Keratinocyte (primary cell): ENCODE data around the gene GTPBP6. TPM values are rescaled to one million over a fixed set of nuclear protein-coding genes. Genes with fewer than 3 reads are reported as not detected.
A peak's percentile ranks its signal among the peaks of the same experiment; 100 is the strongest.

Experiments
- DNase-seq: peaks from one replicate; pipeline ENCODE4 v3.0.0-alpha.2; 2011; ENCODE audit warnings: low read depth, missing footprints, low spot score
- FAIRE-seq: peaks from 2 replicates; lab custom pipeline; 2011; peaks lifted over from hg19 to GRCh38; lab: Jason Lieb, UNC
- H2AFZ ChIP-seq: 2 replicates; pipeline ENCODE4 v1.6.0; 2012; ENCODE audit warnings: low read length, control low read depth, inconsistent platforms; ENCODE audit not compliant: control insufficient read depth
- H3K27ac ChIP-seq: 2 replicates; pipeline ENCODE4 v1.5.1; 2011; ENCODE audit warnings: low read length; ENCODE audit not compliant: control insufficient read depth, insufficient read depth
- H3K27me3 ChIP-seq: 3 replicates; pipeline ENCODE4 v1.6.0; 2011; ENCODE audit warnings: low read length; ENCODE audit not compliant: control insufficient read depth, insufficient read depth; ENCODE audit errors: extremely low read depth
- H3K36me3 ChIP-seq, 2 experiments: 2 replicates in 1 of 2; 3 replicates in 1 of 2; pipeline ENCODE4 v1.5.1; 2011; ENCODE audit warnings: low read length in 2 of 2, mild to moderate bottlenecking in 1 of 2; ENCODE audit not compliant: control insufficient read depth in 2 of 2, insufficient read depth in 2 of 2; ENCODE audit errors: extremely low read depth in 1 of 2
- H3K4me1 ChIP-seq: 3 replicates; pipeline ENCODE4 v1.5.1; 2011; ENCODE audit warnings: low read length; ENCODE audit not compliant: control insufficient read depth, insufficient read depth; ENCODE audit errors: extremely low read depth
- H3K4me2 ChIP-seq: 3 replicates; pipeline ENCODE4 v1.6.0; 2011; ENCODE audit warnings: low read depth, low read length; ENCODE audit not compliant: control insufficient read depth, insufficient read depth; ENCODE audit errors: extremely low read depth
- H3K4me3 ChIP-seq, 3 experiments: fragments of 200-600 bp in 1 of 3; sonication (generic) in 1 of 3; 2 replicates in 2 of 3; 3 replicates in 1 of 3; pipeline ENCODE4 v1.5.1; 2011 to 2016; ENCODE audit warnings: low read length in 3 of 3, mild to moderate bottlenecking in 3 of 3, control low read depth in 2 of 3, inconsistent platforms in 1 of 3, low read depth in 1 of 3, mixed read lengths in 1 of 3, mixed run types in 1 of 3, moderate library complexity in 1 of 3; ENCODE audit not compliant: control insufficient read depth in 2 of 3, insufficient read depth in 2 of 3; ENCODE audit errors: extremely low read depth in 1 of 3
- H3K79me2 ChIP-seq: 2 replicates; pipeline ENCODE4 v1.6.0; 2012; ENCODE audit warnings: low read length; ENCODE audit not compliant: control insufficient read depth, insufficient read depth
- H3K9ac ChIP-seq: 3 replicates; pipeline ENCODE4 v1.6.0; 2011; ENCODE audit warnings: low read length; ENCODE audit not compliant: control insufficient read depth, insufficient read depth; ENCODE audit errors: extremely low read depth
- H3K9me1 ChIP-seq: 3 replicates; pipeline ENCODE4 v1.6.0; 2011; ENCODE audit warnings: low read length; ENCODE audit not compliant: control insufficient read depth, insufficient read depth; ENCODE audit errors: extremely low read depth
- H3K9me3 ChIP-seq: 2 replicates; pipeline ENCODE4 v1.5.1; 2012; ENCODE audit warnings: low read depth, low read length; ENCODE audit not compliant: control insufficient read depth
- H4K20me1 ChIP-seq: 3 replicates; pipeline ENCODE4 v1.6.0; 2011; ENCODE audit warnings: low read length; ENCODE audit not compliant: control insufficient read depth, insufficient read depth; ENCODE audit errors: extremely low read depth
- CTCF ChIP-seq, 3 experiments: IDR thresholded peaks in 1 of 3; conservative IDR thresholded peaks in 1 of 3; optimal IDR thresholded peaks in 1 of 3; 2 replicates in 2 of 3; 3 replicates in 1 of 3; pipeline versions ENCODE3 to v1.5.1; 2011; ENCODE audit warnings: low read length in 3 of 3, mild to moderate bottlenecking in 3 of 3, moderate library complexity in 2 of 3, control low read depth in 1 of 3, inconsistent platforms in 1 of 3; ENCODE audit not compliant: insufficient read depth in 2 of 3; ENCODE audit errors: extremely low read depth in 1 of 3
- EZH2 ChIP-seq: IDR thresholded peaks from one replicate; pipeline ENCODE4 v1.6.1; 2012; ENCODE audit warnings: inconsistent platforms, mild to moderate bottlenecking, low read length, moderate library complexity
- dilution Hi-C: fragments of 300-500 bp; cut with MboI; formaldehyde crosslinking; loops from one replicate; pipeline ENCODE4 v1.7.0; 2020; ENCODE audit warnings: low sequenced_read_pairs; ENCODE audit not compliant: extremely low pct_ligation_motif_present
- polyA plus RNA-seq, 5 experiments: library from polyadenylated mRNA; depleted of rRNA in 3 of 5; stranded (reverse) in 3 of 5; stranded (forward) in 1 of 5; unstranded in 1 of 5; fragments of >200 nt; gene quantifications; 1 replicate in 1 of 5; 2 replicates in 3 of 5; 3 replicates in 1 of 5; pipeline versions ENCODE4 v1.2.1 to v1.2.3, GENCODE V29; 2011 to 2012; ENCODE audit warnings: missing spikeins in 2 of 5, low read depth in 1 of 5, low replicate concordance in 1 of 5

GTPBP6 gene
- polyA plus RNA-seq, 1 donor (not counting 4 experiments of a cell fraction or from before 2014, with no cell fraction given): 16.7 TPM

GRCh38 chrX:261167-261918, 57.3 kb downstream of the GTPBP6 start:
- DNase-seq (no peak), FAIRE-seq (peak; percentile 89)
- Histone ChIP-seq H2AFZ (peak overlapping the region; percentile 84), H3K79me2 (no peaks in the 10 kb centered on the region), H3K27ac (peak overlapping the region; percentile 13), H3K4me1 (peaks cover 12% of the 10 kb centered on the region), H4K20me1 (no peaks in the 10 kb centered on the region), H3K36me3 (no peaks in the 10 kb centered on the region), H3K9ac (peak overlapping the region; percentile 36), H3K9me3 (peaks cover 3% of the 10 kb centered on the region), H3K4me3 (peak overlapping the region; percentile 19 to 57 (median 34)), H3K27me3 (no peaks in the 10 kb centered on the region), H3K4me2 (peak overlapping the region; percentile 69), H3K9me1 (no peaks in the 10 kb centered on the region)
- dilution Hi-C loops: no loop called here
- TF ChIP-seq EZH2 (no peak), CTCF (optimal IDR thresholded peaks at IDR 0.05 in 1 of 3, IDR thresholded peaks at IDR 0.05 in 1 of 3, conservative IDR thresholded peaks at IDR 0.05 in 1 of 3; ENCODE audit: extremely low read depth in 1 of 3, insufficient read depth in 2 of 3, low read length in 3 of 3) (peak in 1 of 3 experiments; percentile 25)

GRCh38 chrX:259692-260355, 58.8 kb downstream of the GTPBP6 start:
- H4K20me1 ChIP-seq: no peaks in the 10 kb centered on the region
- no peaks in the 10 kb centered on the region for H3K27me3 ChIP-seq
- H3K4me3 ChIP-seq: no peak overlapping the region
- dilution Hi-C loops: no loop called here
- no peaks in the 10 kb centered on the region for H3K79me2 ChIP-seq
- TF ChIP-seq CTCF (optimal IDR thresholded peaks at IDR 0.05 in 1 of 3, IDR thresholded peaks at IDR 0.05 in 1 of 3, conservative IDR thresholded peaks at IDR 0.05 in 1 of 3; ENCODE audit: extremely low read depth in 1 of 3, insufficient read depth in 2 of 3, low read length in 3 of 3) (no peak), EZH2 (no peak)
- no peaks in the 10 kb centered on the region for H3K36me3 ChIP-seq
- FAIRE-seq: no peak
- no peak overlapping the region for H3K27ac ChIP-seq
- no peak overlapping the region for H2AFZ ChIP-seq
- DNase-seq: no peak
- peaks cover 3% of the 10 kb centered on the region for H3K9me3 ChIP-seq
- peaks cover 12% of the 10 kb centered on the region for H3K4me1 ChIP-seq
- H3K4me2 ChIP-seq: no peak overlapping the region
- H3K9ac ChIP-seq: no peak overlapping the region
- no peaks in the 10 kb centered on the region for H3K9me1 ChIP-seq
